Right lung (tissue), 5 donors: ENCODE measurements around the gene ZNF688. TPM values are rescaled to one million over a fixed set of nuclear protein-coding genes. Genes with fewer than 3 reads are reported as not detected.

ENCODE experiments used
- DNase-seq, 2 donors: peaks; one replicate each; pipeline ENCODE4 v3.0.0-alpha.2; 2013
- polyA plus RNA-seq, 5 donors: library from polyadenylated mRNA; unstranded; fragments of 120-200 nt; gene quantifications; one replicate each; pipeline versions ENCODE4 v1.2.1 to v1.2.3, GENCODE V29; 2013; ENCODE audit warnings: inconsistent platforms in 1 of 5, low replicate concordance in 1 of 5; ENCODE audit not compliant: insufficient read length in 5 of 5, insufficient read depth in 1 of 5

Gene ZNF688
- polyA plus RNA-seq, 5 donors = 10.5 to 18.3 (median 11.2) TPM

DNA sequence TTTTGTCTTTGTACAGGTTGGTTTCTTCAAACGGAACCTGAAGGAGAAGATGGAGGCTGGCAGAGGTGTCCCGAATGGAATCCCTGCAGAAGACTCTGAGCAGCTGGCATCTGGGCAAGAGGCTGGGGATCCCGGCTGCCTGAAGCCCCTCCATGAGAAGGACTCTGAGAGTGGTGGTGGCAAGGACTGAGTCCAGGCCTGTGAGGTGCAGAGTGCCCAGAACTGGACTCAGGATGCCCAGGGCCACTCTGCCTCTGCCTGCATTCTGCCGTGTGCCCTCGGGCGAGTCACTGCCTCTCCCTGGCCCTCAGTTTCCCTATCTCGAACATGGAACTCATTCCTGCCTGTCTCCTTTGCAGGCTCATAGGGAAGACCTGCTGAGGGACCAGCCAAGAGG, 50.0 kb downstream of the ZNF688 start:
- DNase-seq = no peak

Other genes starting within 250 kb of the ZNF688 start
- 10 to 100 TPM; 45.3 to 56.7 (median 49.8) TPM for gene CD2BP2, start 216.4 kb downstream of the ZNF688 start, polyA plus RNA-seq
- 10 to 100 TPM; 23.9 to 43.1 (median 32.6) TPM for gene TBC1D10B, start 201.2 kb downstream of the ZNF688 start, polyA plus RNA-seq
- gene MYL11, start 196.9 kb downstream of the ZNF688 start, polyA plus RNA-seq = 100 to 1,000 TPM in 1 of 5 donors, 1 to 10 TPM in 2, under 1 TPM in 1, not detected in 1; 0.24 to 353 (median 6.6) TPM
- gene SEPTIN1, start 189.2 kb downstream of the ZNF688 start, polyA plus RNA-seq = 1 to 10 TPM; 2.0 to 4.0 (median 2.7) TPM
- gene ZNF48, start 176.3 kb downstream of the ZNF688 start, polyA plus RNA-seq = 10 to 100 TPM in 1 of 5 donors, 1 to 10 TPM in 4; 6.4 to 10.7 (median 7.8) TPM
- gene ZNF771, start 164.1 kb downstream of the ZNF688 start, polyA plus RNA-seq = 1 to 10 TPM; 4.2 to 9.7 (median 4.9) TPM
- gene DCTPP1, start 141.7 kb downstream of the ZNF688 start, polyA plus RNA-seq = 10 to 100 TPM; 27.0 to 53.7 (median 37.8) TPM
- 10 to 100 TPM; 30.6 to 34.1 (median 32.7) TPM for gene SEPHS2, start 125.8 kb downstream of the ZNF688 start, polyA plus RNA-seq
- 1 to 10 TPM; 3.5 to 6.6 (median 4.5) TPM for gene ITGAL, start 99.0 kb downstream of the ZNF688 start, polyA plus RNA-seq
- gene ZNF768, start 45.1 kb downstream of the ZNF688 start, polyA plus RNA-seq = 10 to 100 TPM; 28.3 to 49.8 (median 35.7) TPM
- 10 to 100 TPM in 1 of 5 donors, 1 to 10 TPM in 4; 7.3 to 10.1 (median 8.8) TPM for gene ZNF747, start 36.9 kb downstream of the ZNF688 start, polyA plus RNA-seq
- gene ZNF764, start 13.3 kb downstream of the ZNF688 start, polyA plus RNA-seq = 10 to 100 TPM in 4 of 5 donors, 1 to 10 TPM in 1; 9.8 to 15.3 (median 13.0) TPM
- 10 to 100 TPM; 22.3 to 29.1 (median 25.2) TPM for gene ZNF785, start 14.0 kb upstream of the ZNF688 start, polyA plus RNA-seq
- gene ZNF689, start 38.7 kb upstream of the ZNF688 start, polyA plus RNA-seq = 1 to 10 TPM; 8.3 to 9.9 (median 9.5) TPM
- 10 to 100 TPM; 38.7 to 48.3 (median 43.6) TPM for gene PRR14, start 79.2 kb upstream of the ZNF688 start, polyA plus RNA-seq
- 10 to 100 TPM; 45.0 to 78.2 (median 65.3) TPM for gene FBRS, start 86.7 kb upstream of the ZNF688 start, polyA plus RNA-seq
- gene SRCAP, start 127.5 kb upstream of the ZNF688 start, polyA plus RNA-seq = 10 to 100 TPM; 30.1 to 41.0 (median 34.8) TPM
- 10 to 100 TPM; 20.8 to 34.9 (median 30.3) TPM for gene PHKG2, start 176.7 kb upstream of the ZNF688 start, polyA plus RNA-seq
- gene CFAP119, start 190.3 kb upstream of the ZNF688 start, polyA plus RNA-seq = 1 to 10 TPM; 4.0 to 8.1 (median 6.1) TPM
- 100 to 1,000 TPM in 2 of 5 donors, 10 to 100 TPM in 3; 89.0 to 108 (median 94.4) TPM for gene RNF40, start 190.6 kb upstream of the ZNF688 start, polyA plus RNA-seq
- gene ZNF629, start 215.5 kb upstream of the ZNF688 start, polyA plus RNA-seq = 10 to 100 TPM; 16.8 to 20.9 (median 18.1) TPM